K562 (cell line): ENCODE results near the gene ABHD8. TPM values are rescaled to one million over a fixed set of nuclear protein-coding genes. Genes with fewer than 3 reads are reported as not detected.

Source experiments
- ATAC-seq: fragments of 200-7000 bp; cut with Tn5 transposase; 3 replicates; pipeline ENCODE4 v1.9.1; 2020; ENCODE audit warnings: moderate library complexity
- BruUV-seq: library from RNA; stranded (reverse); fragments of 400-500 nt; replicated peaks from 2 replicates; lab custom pipeline; 2021; lab: Mats Ljungman, UMichigan
- CTCF ChIA-PET: fragments of 300-600 bp; formaldehyde crosslinking; extraction: SDS; loops from one replicate; lab custom pipeline; 2021; ENCODE audit warnings: low intra/inter-chr PET ratio; lab: Yijun Ruan, JAX
- POLR2A ChIA-PET: fragments of 300-600, 350-650 bp; sonication (Branson Sonifier 250); formaldehyde crosslinking; extraction: SDS; loops from one replicate; lab custom pipeline; 2021; ENCODE audit warnings: antibody characterized with exemption, inconsistent platforms; lab: Yijun Ruan, JAX
- DNase-seq, 4 experiments: peaks; one replicate each; pipeline versions ENCODE4 v3.0.0 to v3.0.0-alpha.2; 2011 to 2018; ENCODE audit warnings: low spot score in 3 of 4, mixed read lengths in 3 of 4; ENCODE audit errors: extremely low read depth in 1 of 4
- FAIRE-seq: peaks from 2 replicates; lab custom pipeline; 2011; peaks lifted over from hg19 to GRCh38; lab: Jason Lieb, UNC
- H2AFZ ChIP-seq: 2 replicates; pipeline ENCODE4 v1.6.0; 2011; ENCODE audit warnings: low read depth, low read length, control low read depth, inconsistent platforms
- H3K27ac ChIP-seq: fragments of 200-600 bp; 3 replicates; pipeline ENCODE4 v1.8.0; 2011; ENCODE audit warnings: low read depth, mild to moderate bottlenecking, control low read depth, inconsistent platforms, low read length, moderate library complexity, mixed read lengths; ENCODE audit errors: extremely low read depth
- H3K27me3 ChIP-seq, 2 experiments: fragments of 300-600 bp in 1 of 2; 2 replicates in 1 of 2; 3 replicates in 1 of 2; pipeline versions ENCODE4 v1.6.0 to v1.8.0; 2011; ENCODE audit warnings: inconsistent platforms in 2 of 2, low read length in 2 of 2, mild to moderate bottlenecking in 1 of 2, mixed read lengths in 1 of 2, moderate library complexity in 1 of 2; ENCODE audit not compliant: control insufficient read depth in 2 of 2, insufficient read depth in 2 of 2
- H3K36me3 ChIP-seq: fragments of 300-600 bp; 3 replicates; pipeline ENCODE4 v1.8.0; 2011; ENCODE audit warnings: mild to moderate bottlenecking, low read length, inconsistent platforms; ENCODE audit not compliant: control insufficient read depth, insufficient read depth
- H3K4me1 ChIP-seq, 2 experiments: fragments of 200-600 bp in 1 of 2; replicated peaks in 1 of 2; 2 replicates in 1 of 2; 3 replicates in 1 of 2; pipeline versions ENCODE4 v1.5.1 to v1.8.0; 2011; ENCODE audit warnings: inconsistent platforms in 2 of 2, low read length in 2 of 2, mild to moderate bottlenecking in 1 of 2, mixed read lengths in 1 of 2, moderate library complexity in 1 of 2; ENCODE audit not compliant: control insufficient read depth in 2 of 2, insufficient read depth in 2 of 2
- H3K4me2 ChIP-seq: 2 replicates; pipeline ENCODE4 v1.6.1; 2011; ENCODE audit warnings: low read length, control low read depth, inconsistent platforms, mixed read lengths; ENCODE audit not compliant: insufficient read depth
- H3K4me3 ChIP-seq: fragments of 200-600 bp; sonication (generic), shearing (Covaris generic); 2 replicates; pipeline ENCODE4 v1.5.1; 2016; ENCODE audit warnings: control low read depth, inconsistent platforms
- H3K79me2 ChIP-seq: fragments of 200-600 bp; 3 replicates; pipeline ENCODE4 v1.8.0; 2011; ENCODE audit warnings: low read length, inconsistent platforms; ENCODE audit not compliant: control insufficient read depth, insufficient read depth
- H3K9ac ChIP-seq, 2 experiments: 2 replicates each; pipeline versions ENCODE4 v1.6.0 to v1.6.1; 2011; ENCODE audit warnings: low read depth in 2 of 2, low read length in 2 of 2, control low read depth in 1 of 2, inconsistent platforms in 1 of 2, mild to moderate bottlenecking in 1 of 2, mixed read lengths in 1 of 2; ENCODE audit not compliant: insufficient read depth in 1 of 2
- H3K9me1 ChIP-seq: one replicate; pipeline ENCODE4 v1.6.0; 2011; ENCODE audit warnings: inconsistent platforms, mild to moderate bottlenecking, low read length, moderate library complexity; ENCODE audit not compliant: control insufficient read depth, insufficient read depth
- H3K9me3 ChIP-seq: replicated peaks from 2 replicates; pipeline ENCODE4 v1.5.1; 2011; ENCODE audit warnings: low read depth, low read length, inconsistent platforms; ENCODE audit not compliant: control insufficient read depth, insufficient read depth
- H4K20me1 ChIP-seq: replicated peaks from 2 replicates; pipeline ENCODE4 v1.6.1; 2011; ENCODE audit warnings: low read length, inconsistent platforms, mixed read lengths; ENCODE audit not compliant: control insufficient read depth, insufficient read depth
- POLR2G ChIP-seq: fragments of 200-400 bp; formaldehyde crosslinking; IDR thresholded peaks from 2 replicates; pipeline ENCODE4 v1.6.1; 2017; ENCODE audit warnings: low read depth, mild to moderate bottlenecking, antibody characterized with exemption, low read length, moderate library complexity
- ZNF384 ChIP-seq: IDR thresholded peaks from 2 replicates; pipeline ENCODE4 v1.6.1; 2012; ENCODE audit warnings: low read depth, low read length, improper control_type of control experiment
- WGBS: fragments of 100-300 bp; shearing (Covaris generic); methylation state at CpG from one replicate; pipeline ENCODE4 v1.1.6; 2016; ENCODE audit warnings: low coverage, mixed read lengths; ENCODE audit not compliant: insufficient coverage; ENCODE audit errors: missing lambda C conversion rate; 5-methylcytosine and 5-hydroxymethylcytosine counted together
- in situ Hi-C: fragments of 300-500 bp; cut with MboI; formaldehyde crosslinking; loops from 4 replicates; pipeline ENCODE4 v1.15.0; 2018; ENCODE audit warnings: inconsistent platforms, mixed read lengths
- intact Hi-C: fragments of 100-400 bp; cut with micrococcal nuclease; formaldehyde crosslinking; loops from 2 replicates; pipeline ENCODE4 v1.14.2; 2022
- polyA plus RNA-seq, 8 experiments: library from polyadenylated mRNA; depleted of rRNA in 4 of 8; stranded (reverse) in 5 of 8; unstranded in 3 of 8; fragments of >200 nt; fragmentation: Nextera tagmentation in 2 of 8; fragmentation: Illumina TruSeq in 1 of 8; extraction: Ambion mirVana in 2 of 8; extraction: Trizol in 1 of 8; gene quantifications; 2 replicates each; pipeline versions ENCODE4 v1.2.1 to v1.2.3, GENCODE V29; 2011 to 2014; ENCODE audit warnings: inconsistent platforms in 1 of 8, missing spikeins in 1 of 8
- total RNA-seq, 7 experiments: library from RNA; depleted of rRNA in 6 of 7; stranded (reverse); fragments of >200 nt in 6 of 7; fragmentation: Illumina TruSeq in 2 of 7; extraction: Trizol in 2 of 7; gene quantifications; 2 replicates each; pipeline versions ENCODE4 v1.2.1 to v1.2.3, GENCODE V29; 2011 to 2021; ENCODE audit warnings: low replicate concordance in 1 of 7

ABHD8 gene
- total and polyA plus RNA-seq, 9 of the 15 experiments (the other 6 are each of a cell fraction or from before 2014, with no cell fraction given): 0.04 to 6.6 (median 2.0) TPM; not detected in 1

DNA sequence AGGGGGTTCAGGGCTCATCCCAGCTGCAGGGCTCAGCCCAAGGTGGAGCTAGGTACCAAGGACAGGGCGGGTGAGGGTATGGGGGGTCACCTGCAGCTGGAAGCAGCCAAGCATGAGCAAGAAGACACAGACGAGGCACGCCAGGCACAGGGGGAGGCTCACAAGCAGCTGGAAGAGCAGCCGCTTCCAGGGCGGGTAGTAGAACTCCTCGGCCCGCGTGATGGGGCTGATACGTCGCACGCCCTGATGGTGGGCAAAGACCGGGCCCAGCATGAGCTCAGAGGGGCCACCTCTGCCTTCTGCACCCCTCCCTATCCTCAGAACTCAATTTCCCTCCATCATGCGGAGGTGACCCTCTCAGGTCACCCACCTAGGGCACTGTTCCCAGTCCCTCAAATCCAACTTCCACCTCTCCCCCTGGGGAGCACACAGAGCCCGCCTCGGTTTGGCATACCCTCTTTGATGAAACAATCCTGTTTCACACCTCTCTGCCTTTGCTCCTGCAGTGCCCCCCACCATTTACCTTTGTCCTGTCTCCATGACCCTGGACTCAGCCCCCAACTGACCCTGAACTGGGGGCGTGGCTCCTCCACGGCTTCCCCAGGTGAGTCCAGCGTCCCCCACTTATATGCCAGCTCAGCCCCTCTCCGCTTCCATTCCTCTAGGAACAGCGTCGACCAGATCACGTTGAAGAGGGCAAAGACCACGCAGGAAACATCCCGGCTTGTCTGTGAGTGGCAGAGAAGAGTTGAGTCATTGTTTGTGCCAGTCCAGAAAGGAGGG is 27.2 kb upstream of the ABHD8 start:
- H3K79me2 ChIP-seq: peaks cover 5% of the 10 kb centered on the region; the same call in 1 of the 3 replicates
- ATAC-seq: no peak
- H3K27me3 ChIP-seq: no peaks in the 10 kb centered on the region
- FAIRE-seq: no peak
- no peaks in the 10 kb centered on the region; the same call in 1 of the 2 replicates for H3K9me3 ChIP-seq
- WGBS: 77% methylated on average over 22 of the region's 24 CpGs
- CTCF ChIA-PET: no interaction called here
- H3K4me2 ChIP-seq: no peak overlapping the region
- no peaks in the 10 kb centered on the region; the same call in 1 of the 2 replicates for H4K20me1 ChIP-seq
- H3K4me3 ChIP-seq: no peak overlapping the region
- DNase-seq: no peak
- H3K9ac ChIP-seq: no peak overlapping the region; a peak in 1 of 4 replicates
- H3K4me1 ChIP-seq: peaks cover 21 to 67% of the 10 kb centered on the region in 2 experiments; a peak in 4 of 5 replicates
- in situ Hi-C loops: no loop called here
- POLR2A ChIA-PET: interaction anchor here (7.9 kb wide), 1 partner anchor 21 kb away, joined by 78 read pairs; the partner anchor contains the start of gene DDA1
- TF ChIP-seq ZNF384: no peak
- TF ChIP-seq POLR2G: peak; percentile 45; the same call in 1 of the 2 replicates
- H3K9me1 ChIP-seq: peaks cover 4% of the 10 kb centered on the region
- H3K27ac ChIP-seq: no peak overlapping the region
- intact Hi-C loops: no loop called here
- H3K36me3 ChIP-seq: peaks cover 7% of the 10 kb centered on the region; the same call in 1 of the 3 replicates
- BruUV-seq: no TSS peak
- no peak overlapping the region for H2AFZ ChIP-seq
